Tibial nerve (tissue), 3 donors: ENCODE results near the gene MED8.

Experiments used
- POLR2A ChIP-seq, 2 donors: fragments of 450-650 bp; IDR thresholded peaks; one replicate each; pipeline ENCODE4 v1.6.1; 2017; ENCODE audit warnings: antibody characterized with exemption in 2 of 2, mild to moderate bottlenecking in 2 of 2, moderate library complexity in 2 of 2
- TF ChIP-seq, protein P1 (sequence below), 5 experiments: fragments of 200-600 bp in 3 of 5; fragments of 450-650 bp in 2 of 5; sonication (generic) in 3 of 5; IDR thresholded peaks; one replicate each; pipeline ENCODE4 v1.5.1; 2016 to 2019; ENCODE audit warnings: antibody characterized with exemption in 5 of 5, mild to moderate bottlenecking in 3 of 5, moderate library complexity in 2 of 5

GRCh38 chr1:43363283-43363934, 26.2 kb downstream of the MED8 start:
- TF ChIP-seq, protein P1, sequence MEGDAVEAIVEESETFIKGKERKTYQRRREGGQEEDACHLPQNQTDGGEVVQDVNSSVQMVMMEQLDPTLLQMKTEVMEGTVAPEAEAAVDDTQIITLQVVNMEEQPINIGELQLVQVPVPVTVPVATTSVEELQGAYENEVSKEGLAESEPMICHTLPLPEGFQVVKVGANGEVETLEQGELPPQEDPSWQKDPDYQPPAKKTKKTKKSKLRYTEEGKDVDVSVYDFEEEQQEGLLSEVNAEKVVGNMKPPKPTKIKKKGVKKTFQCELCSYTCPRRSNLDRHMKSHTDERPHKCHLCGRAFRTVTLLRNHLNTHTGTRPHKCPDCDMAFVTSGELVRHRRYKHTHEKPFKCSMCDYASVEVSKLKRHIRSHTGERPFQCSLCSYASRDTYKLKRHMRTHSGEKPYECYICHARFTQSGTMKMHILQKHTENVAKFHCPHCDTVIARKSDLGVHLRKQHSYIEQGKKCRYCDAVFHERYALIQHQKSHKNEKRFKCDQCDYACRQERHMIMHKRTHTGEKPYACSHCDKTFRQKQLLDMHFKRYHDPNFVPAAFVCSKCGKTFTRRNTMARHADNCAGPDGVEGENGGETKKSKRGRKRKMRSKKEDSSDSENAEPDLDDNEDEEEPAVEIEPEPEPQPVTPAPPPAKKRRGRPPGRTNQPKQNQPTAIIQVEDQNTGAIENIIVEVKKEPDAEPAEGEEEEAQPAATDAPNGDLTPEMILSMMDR (IDR thresholded peaks at IDR 0.05) = no peak
- no peak for TF ChIP-seq POLR2A (IDR thresholded peaks at IDR 0.05)
